SK-MEL-5 (cell line): ENCODE results near the gene EHMT1. TPM values are rescaled to one million over a fixed set of nuclear protein-coding genes. Genes with fewer than 3 reads are reported as not detected.

Experiments
- DNase-seq: peaks from one replicate; pipeline ENCODE4 v3.0.0-alpha.2; 2016; ENCODE audit warnings: low read depth, low spot score
- in situ Hi-C: cut with HindIII; loops from 2 replicates; pipeline ENCODE4 v1.10.0; 2016; ENCODE audit warnings: low sequenced_read_pairs, high pct_unique_total_duplicates, low pct_unique_long_range_greater_than_20kb
- polyA plus RNA-seq, 2 experiments: library from polyadenylated mRNA; depleted of rRNA; stranded (reverse); fragments of >200 nt; gene quantifications; 2 replicates each; pipeline ENCODE4 v1.2.3, GENCODE V29; 2015
- total RNA-seq: library from RNA; depleted of rRNA; stranded (reverse); fragments of >200 nt; shearing (Covaris generic); gene quantifications from 2 replicates; pipeline ENCODE4 v1.2.3, GENCODE V29; 2014; rRNA removed

EHMT1 gene
- total RNA-seq: 18.5 and 24.3 TPM in 2 replicates
- 56.0 and 60.9 TPM in 2 replicates for polyA plus RNA-seq (2015; cell fraction: cytosol; rRNA removed)
- polyA plus RNA-seq (2015; cell fraction: nucleus; rRNA removed): 99.5 and 114 TPM in 2 replicates

- in situ Hi-C loops: no loop called here
- DNase-seq: peak; percentile 78
These were observed at the start of gene EHMT1 for GRCh38 chr9:137618105-137619067. EHMT1 (plus strand) TSS chr9:137619005; CDS start chr9:137619029, 24 bp downstream.

DNA sequence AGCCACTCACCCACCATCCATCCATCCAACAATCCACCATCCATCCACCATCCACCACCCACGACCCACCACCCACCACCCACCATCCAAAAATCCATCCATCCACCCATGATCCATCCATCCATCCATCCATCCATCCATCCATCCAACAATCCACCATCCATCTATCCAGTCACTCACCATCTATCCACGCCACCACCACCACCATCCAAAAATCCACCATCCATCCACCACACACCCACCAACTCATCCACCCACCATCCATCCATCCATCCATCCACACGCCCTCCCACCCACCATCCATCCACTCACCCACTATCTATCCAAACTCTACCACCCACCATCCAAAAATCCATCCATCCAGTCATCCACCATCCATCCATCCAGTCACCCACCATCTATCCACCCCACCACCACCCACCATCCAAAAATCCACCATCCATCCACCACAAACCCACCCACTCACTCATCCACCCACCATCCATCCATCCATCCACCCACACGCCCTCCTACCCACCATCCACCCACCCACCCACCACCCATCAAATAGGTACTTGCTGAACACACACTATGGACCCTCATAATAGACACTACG is 49.1 kb upstream of the EHMT1 start:
- in situ Hi-C loops: no loop called here
- no peak for DNase-seq

DNA sequence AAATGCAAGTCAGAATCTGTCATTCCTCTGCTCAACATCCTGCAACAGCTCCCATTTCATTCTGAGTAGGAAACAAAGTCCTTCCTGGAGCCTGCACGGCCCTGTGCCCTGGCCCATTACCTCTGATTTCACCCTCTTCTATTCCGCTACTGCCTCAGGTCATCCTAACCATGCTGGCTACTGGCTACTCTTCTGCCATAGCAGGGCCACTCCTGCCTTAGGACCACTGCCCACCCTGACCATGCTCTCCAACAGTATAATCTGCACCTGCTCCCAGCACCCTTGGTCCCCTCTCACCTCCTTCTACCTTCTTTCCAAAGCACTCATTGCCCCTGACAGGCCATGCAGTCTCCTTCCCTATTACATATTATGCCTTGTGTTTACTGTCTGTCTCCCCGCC is 48.2 kb upstream of the EHMT1 start:
- in situ Hi-C loops: no loop called here
- DNase-seq: no peak

DNA sequence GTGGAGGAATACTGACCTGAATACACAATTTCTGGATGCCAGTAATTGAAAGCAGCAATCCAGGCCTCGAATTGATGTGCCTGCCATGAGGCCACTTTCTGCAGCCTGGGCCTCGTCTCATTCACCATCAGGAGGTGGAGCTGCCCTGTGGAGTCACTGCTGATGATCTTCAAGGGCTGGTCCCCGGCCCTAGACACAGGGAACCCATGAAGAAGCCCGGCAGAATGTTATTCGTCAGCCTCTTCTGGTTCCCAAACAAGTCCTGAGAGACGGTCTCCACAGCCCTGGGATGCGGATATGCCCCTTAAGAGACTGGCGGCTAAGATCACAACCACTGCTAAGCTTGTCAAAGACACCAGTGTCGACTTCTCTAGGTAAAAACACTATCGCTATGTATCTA is 44.6 kb upstream of the EHMT1 start:
- in situ Hi-C loops: no loop called here

DNA sequence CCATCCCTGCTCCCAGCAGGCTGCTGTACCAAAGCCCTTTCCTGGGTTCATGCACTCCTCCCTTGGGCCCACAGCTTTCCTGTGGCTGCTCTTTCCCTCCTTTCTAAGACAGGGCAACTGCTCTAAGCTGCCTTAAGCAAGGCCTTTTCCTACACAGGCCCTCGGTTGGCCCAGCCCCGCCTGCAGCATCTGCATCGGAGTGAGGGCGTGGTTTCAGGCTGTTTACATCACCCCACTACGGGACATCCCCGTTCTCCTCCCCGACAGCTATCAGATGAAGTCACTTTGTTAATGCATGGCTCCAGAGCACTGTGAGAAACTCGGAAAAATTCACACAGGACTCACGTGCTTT is 43.5 kb upstream of the EHMT1 start:
- in situ Hi-C loops: no loop called here
- DNase-seq: no peak

More for the DNA sequence above, 44.6 kb upstream of the EHMT1 start:
- no peak for DNase-seq

- in situ Hi-C loops: no loop called here
- peak; percentile 31 for DNase-seq
These were observed 42.9 kb upstream of the EHMT1 start for GRCh38 chr9:137575716-137576411.

DNA sequence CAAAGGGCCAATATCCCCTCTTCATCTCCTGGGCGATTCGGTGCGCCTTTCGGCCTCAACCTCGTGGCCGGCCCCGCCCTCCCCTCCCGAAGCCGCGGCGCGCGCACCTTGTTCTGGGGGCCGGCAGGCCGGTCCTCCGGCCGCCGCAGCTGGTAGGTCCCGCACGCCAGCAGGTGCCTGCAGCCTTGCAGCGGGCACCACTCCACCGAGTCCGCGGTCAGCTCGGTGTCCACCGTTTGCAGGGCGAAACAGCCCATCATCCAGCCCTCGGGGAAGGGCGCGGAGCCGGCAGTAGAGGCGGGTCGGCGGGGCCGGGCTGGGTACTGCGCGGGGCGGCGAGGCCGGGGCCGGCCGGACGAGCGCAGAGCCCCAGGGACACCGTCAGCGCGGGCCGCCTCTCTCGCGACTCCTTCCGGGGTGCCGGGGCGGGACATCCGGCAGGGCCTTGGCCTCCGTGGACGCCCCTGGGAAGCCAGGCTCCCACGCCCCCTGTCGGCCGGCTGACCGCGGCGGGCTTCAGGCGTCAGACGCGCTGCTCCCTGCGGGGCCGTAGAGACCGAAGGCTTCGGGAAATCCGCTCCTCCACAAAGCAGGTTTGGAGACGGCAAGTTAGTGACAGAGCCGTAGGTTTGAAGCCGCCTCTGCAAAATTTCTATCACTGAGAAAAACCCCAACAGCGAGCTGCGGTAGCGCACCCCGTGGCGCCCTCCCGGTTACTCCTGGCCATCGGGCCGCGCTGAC is 40.1 kb upstream of the EHMT1 start, which contains the start of gene DPH7:
TSS of gene DPH7 (minus strand) at position 408 of the 741 bp plus-strand sequence. CDS start at position 260, 148 bp downstream.
- DNase-seq: peak; percentile 93
- in situ Hi-C loops: no loop called here

DNA sequence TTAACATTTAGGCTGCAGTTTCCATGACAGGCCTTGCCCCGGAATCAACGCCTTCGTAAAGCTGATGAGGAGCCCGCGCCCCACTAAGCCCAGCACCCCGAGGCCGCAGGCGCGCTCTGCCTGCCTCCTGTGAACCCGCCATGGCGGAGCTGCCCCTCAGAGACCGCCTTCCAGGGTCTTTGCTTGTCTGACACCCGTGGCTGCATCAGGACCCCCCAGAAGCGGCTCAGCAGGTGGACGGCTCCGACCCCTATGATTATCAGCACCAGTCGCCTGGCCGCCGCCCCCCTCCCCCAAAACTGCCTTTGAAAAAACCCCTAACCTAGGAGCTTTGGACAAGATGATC is 39.6 kb upstream of the EHMT1 start:
- in situ Hi-C loops: no loop called here
- DNase-seq: no peak

DNA sequence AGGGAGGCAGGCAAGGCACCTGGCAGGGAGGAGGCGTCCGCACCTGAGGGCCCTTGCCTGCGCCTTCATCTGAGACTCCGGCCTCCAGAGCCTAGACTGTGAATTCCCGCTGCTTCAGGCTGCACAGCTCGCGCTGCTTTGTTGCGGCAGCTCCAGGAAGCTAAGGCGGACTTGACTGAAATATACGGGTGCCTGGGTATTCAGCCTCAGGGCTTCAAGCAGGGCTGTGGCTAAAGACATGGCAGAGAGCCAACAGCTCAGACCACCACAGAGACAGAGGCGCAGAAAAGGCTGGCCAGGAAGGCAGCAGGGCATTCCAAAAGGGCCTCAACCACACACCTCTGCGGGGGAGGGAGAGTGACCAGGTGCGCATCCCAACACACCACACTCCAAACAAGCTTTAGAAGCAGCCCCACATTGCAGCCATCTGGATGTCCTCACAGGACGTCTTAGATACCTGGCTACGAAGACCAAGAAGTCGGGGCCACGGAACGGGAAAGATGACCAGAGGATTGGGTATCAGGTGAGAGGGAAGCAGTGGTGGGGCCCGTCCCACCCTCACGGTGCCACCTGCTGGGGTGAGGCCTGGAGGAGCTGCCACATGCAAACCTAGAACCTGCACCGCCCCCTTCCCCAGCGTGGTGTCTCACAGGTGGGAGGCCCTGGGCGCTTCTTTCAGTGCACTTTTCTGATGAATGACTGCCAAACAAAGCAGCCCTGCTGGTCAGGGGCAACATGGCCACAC is 38.4 kb upstream of the EHMT1 start:
- no peak for DNase-seq
- in situ Hi-C loops: no loop called here

GRCh38 chr9:137580954-137581322 is 37.9 kb upstream of the EHMT1 start:
- no peak for DNase-seq
- in situ Hi-C loops: no loop called here

GRCh38 chr9:137581361-137582285 is 37.2 kb upstream of the EHMT1 start:
- in situ Hi-C loops: no loop called here
- DNase-seq: no peak

DNA sequence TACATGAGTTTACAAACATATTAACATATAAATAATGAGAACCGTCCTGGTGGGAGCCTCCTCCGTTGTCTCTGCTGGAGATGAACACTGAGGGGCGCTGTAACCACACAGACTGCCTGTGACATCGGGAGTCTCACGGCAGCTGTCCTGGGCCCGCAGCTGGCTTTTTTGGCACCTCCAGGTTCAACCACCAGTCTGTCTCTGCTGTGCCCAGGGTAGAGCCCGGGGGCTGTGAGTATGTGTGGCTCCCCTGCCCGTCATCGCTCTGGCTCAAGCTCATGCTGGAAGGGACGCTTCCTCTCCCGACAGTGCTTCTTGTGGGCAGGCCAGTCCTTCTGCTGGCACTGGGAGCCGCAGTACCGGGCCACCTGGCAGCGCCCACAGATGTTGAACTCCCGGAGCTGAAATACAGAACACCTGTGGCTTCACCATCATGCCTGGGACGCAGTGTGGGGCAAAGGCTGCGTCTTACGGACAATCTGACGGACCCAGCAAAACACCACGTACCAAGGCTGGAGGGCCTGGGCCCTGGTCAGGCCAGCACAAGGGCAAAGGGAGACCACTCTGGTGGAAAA is 36.4 kb upstream of the EHMT1 start:
- DNase-seq: peak; percentile 52
- in situ Hi-C loops: no loop called here

- no peak for DNase-seq
- in situ Hi-C loops: no loop called here
These were observed 35.5 kb upstream of the EHMT1 start for GRCh38 chr9:137583347-137583746.

DNA sequence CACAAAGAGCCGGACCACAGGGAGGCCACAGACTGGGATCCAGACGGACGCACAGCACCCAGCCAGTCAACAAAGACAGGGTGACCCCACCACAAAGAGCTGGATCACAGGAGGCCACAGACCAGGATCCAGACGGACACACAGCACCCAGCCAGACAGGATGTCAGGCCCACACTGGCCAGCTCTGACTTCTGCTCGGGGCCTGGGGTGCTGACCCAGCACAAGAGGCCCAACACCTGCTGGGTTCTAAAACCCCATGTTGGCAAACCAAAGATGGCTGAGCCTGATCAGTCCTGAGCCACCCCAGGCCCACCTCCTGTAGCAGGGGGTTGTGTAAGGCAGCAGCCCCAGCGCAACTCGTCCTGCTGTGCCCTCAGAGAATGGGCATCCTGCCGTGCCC is 34.8 kb upstream of the EHMT1 start:
- in situ Hi-C loops: no loop called here

DNA sequence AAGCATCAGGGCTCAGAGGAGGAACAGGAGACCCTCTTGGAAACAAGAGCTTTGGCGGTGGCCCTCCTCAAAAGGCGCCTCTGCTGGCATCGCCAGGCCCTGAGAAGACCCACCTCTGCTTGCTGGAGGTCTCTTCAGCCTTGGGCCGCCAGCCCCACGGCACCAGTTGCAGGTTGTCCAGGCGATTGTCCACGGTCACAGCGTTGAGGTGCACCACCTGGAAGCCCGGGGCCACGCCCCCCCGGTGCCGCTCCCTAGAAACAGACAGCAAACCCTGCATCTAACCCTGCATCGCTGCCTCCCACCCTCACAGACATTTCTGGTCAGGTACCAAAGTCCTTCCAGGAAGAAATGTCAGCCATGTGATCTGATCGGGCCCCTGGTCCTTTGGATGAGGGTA is 32.0 kb upstream of the EHMT1 start:
- no peak for DNase-seq

More for the DNA sequence above, 34.8 kb upstream of the EHMT1 start:
- no peak for DNase-seq

GRCh38 chr9:137588311-137588710 is 30.5 kb upstream of the EHMT1 start:
- no peak for DNase-seq
- in situ Hi-C loops: no loop called here

More for the DNA sequence above, 32.0 kb upstream of the EHMT1 start:
- in situ Hi-C loops: no loop called here
